ENCODE results near the gene ATP8A2. TPM values are rescaled to one million over a fixed set of nuclear protein-coding genes. Genes with fewer than 3 reads are reported as not detected.

Gene ATP8A2
- total and polyA plus RNA-seq, 2 of the 4 experiments (the other 2 are of a cell fraction), result 0.02 to 0.18 TPM

DNA sequence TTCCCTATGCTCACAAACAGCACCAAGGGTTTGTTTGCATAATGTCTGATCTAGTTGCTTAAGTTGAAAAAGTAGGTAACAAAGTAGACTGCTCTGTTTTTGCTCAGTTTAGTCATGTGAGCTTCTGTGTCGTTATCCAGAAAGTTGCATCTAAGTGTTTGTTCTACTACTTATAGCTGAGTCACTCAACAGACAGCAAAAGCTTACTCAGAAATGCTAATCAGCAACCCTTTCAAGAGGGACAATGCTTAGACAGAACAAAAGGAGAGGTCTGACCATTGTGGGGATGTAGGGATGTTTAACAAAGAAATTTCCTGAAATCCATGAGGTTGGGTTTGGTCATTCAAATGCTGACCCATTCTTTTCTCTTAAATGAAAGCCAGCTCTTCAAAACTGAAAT is 106.4 kb downstream of the ATP8A2 start:
- dilution Hi-C loops (cut with HindIII; ENCODE audit: low sequenced_read_pairs, unreplicated experiment) (no loop called here), intact Hi-C loops (cut with micrococcal nuclease) (no loop called here), in situ Hi-C loops (cut with MboI; ENCODE audit: low sequenced_read_pairs) (no loop called here)
- CTCF ChIA-PET, result no interaction called here
- Histone ChIP-seq H3K27me3 (ENCODE audit: control insufficient read depth, insufficient read depth, low read length) (no peaks in the 10 kb centered on the region), H2AK9ac (replicated peaks; ENCODE audit: low read depth, low read length, poor library complexity) (no peak overlapping the region), H2BK15ac (ENCODE audit: low read depth, low read length) (no peak overlapping the region), H3K9ac (ENCODE audit: low read depth, low read length) (no peak overlapping the region), H3K79me1 (ENCODE audit: low read depth in 1 of 2, low read length in 2 of 2) (no peaks in the 10 kb centered on the region), H4K8ac (ENCODE audit: low read depth in 2 of 2, low read length in 2 of 2) (no peak overlapping the region), H3K9me3 (ENCODE audit: control insufficient read depth, insufficient read depth, low read length) (peaks cover 2% of the 10 kb centered on the region; the same call in 1 of the 2 replicates), H4K91ac (ENCODE audit: insufficient read depth, low read depth, low read length) (no peak overlapping the region), H3K23ac (ENCODE audit: low read depth, low read length) (no peak overlapping the region), H2AFZ (replicated peaks; ENCODE audit: low read length, poor library complexity) (no peak overlapping the region), H3K27ac (ENCODE audit: insufficient read depth, low read length) (no peak overlapping the region), H3K56ac (ENCODE audit: extremely low read depth, insufficient read depth, low read length) (no peak overlapping the region), H3K4me2 (ENCODE audit: low read depth, low read length) (no peak overlapping the region), H3K4ac (ENCODE audit: low read depth, low read length) (no peak overlapping the region), H3K18ac (ENCODE audit: low read depth, low read length) (no peak overlapping the region), H3K9me1 (ENCODE audit: insufficient read depth, low read length) (no peaks in the 10 kb centered on the region), H3K36me3 (ENCODE audit: control insufficient read depth, insufficient read depth, low read length) (no peaks in the 10 kb centered on the region), H3K4me3 (ENCODE audit: insufficient read depth, low read depth, low read length) (no peak overlapping the region), H3K14ac (replicated peaks; ENCODE audit: low read depth, low read length) (no peak overlapping the region), H3K4me1 (ENCODE audit: control insufficient read depth, insufficient read depth, low read length) (no peaks in the 10 kb centered on the region), H4K20me1 (ENCODE audit: insufficient read depth, low read length) (no peaks in the 10 kb centered on the region), H2BK20ac (ENCODE audit: low read depth, low read length) (no peak overlapping the region), H2AK5ac (ENCODE audit: low read depth, low read length) (no peak overlapping the region), H4K5ac (ENCODE audit: low read depth, low read length) (no peak overlapping the region), H2BK120ac (ENCODE audit: low read depth, low read length) (no peak overlapping the region), H2BK5ac (ENCODE audit: low read depth, low read length, poor library complexity, severe bottlenecking) (no peak overlapping the region)
- WGBS, 2 experiments (ENCODE audit: extremely low coverage in 2 of 2, insufficient read length in 1 of 2), result no CpG with 5 or more reads among the region's 1 CpG
- TF ChIP-seq, protein P1, sequence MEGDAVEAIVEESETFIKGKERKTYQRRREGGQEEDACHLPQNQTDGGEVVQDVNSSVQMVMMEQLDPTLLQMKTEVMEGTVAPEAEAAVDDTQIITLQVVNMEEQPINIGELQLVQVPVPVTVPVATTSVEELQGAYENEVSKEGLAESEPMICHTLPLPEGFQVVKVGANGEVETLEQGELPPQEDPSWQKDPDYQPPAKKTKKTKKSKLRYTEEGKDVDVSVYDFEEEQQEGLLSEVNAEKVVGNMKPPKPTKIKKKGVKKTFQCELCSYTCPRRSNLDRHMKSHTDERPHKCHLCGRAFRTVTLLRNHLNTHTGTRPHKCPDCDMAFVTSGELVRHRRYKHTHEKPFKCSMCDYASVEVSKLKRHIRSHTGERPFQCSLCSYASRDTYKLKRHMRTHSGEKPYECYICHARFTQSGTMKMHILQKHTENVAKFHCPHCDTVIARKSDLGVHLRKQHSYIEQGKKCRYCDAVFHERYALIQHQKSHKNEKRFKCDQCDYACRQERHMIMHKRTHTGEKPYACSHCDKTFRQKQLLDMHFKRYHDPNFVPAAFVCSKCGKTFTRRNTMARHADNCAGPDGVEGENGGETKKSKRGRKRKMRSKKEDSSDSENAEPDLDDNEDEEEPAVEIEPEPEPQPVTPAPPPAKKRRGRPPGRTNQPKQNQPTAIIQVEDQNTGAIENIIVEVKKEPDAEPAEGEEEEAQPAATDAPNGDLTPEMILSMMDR (conservative IDR thresholded peaks at IDR 0.05; ENCODE audit: low read depth, low read length), result no peak
- TF ChIP-seq, protein P2, sequence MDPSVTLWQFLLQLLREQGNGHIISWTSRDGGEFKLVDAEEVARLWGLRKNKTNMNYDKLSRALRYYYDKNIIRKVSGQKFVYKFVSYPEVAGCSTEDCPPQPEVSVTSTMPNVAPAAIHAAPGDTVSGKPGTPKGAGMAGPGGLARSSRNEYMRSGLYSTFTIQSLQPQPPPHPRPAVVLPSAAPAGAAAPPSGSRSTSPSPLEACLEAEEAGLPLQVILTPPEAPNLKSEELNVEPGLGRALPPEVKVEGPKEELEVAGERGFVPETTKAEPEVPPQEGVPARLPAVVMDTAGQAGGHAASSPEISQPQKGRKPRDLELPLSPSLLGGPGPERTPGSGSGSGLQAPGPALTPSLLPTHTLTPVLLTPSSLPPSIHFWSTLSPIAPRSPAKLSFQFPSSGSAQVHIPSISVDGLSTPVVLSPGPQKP (IDR thresholded peaks at IDR 0.05; ENCODE audit: borderline replicate concordance, low read depth, low read length), result no peak
- TF ChIP-seq CEBPB (IDR thresholded peaks at IDR 0.05; ENCODE audit: low read depth, low read length) (no peak), RAD21 (IDR thresholded peaks at IDR 0.05; ENCODE audit: low read length) (no peak), MAZ (IDR thresholded peaks at IDR 0.05; ENCODE audit: borderline replicate concordance, low read depth, low read length) (no peak), POLR2A (IDR thresholded peaks at IDR 0.05; ENCODE audit: low read depth, low read length) (no peak), MAFK (IDR thresholded peaks at IDR 0.05; ENCODE audit: low read depth, low read length) (no peak), RCOR1 (IDR thresholded peaks at IDR 0.05; ENCODE audit: insufficient replicate concordance, low read length) (no peak), FOS (IDR thresholded peaks at IDR 0.05; ENCODE audit: low read depth, low read length) (no peak), CHD1 (IDR thresholded peaks at IDR 0.05; ENCODE audit: low read depth, low read length) (no peak), MXI1 (IDR thresholded peaks at IDR 0.05; ENCODE audit: borderline replicate concordance, low read depth, low read length) (no peak), NFE2L2 (IDR thresholded peaks at IDR 0.05; ENCODE audit: low read depth, low read length) (no peak), BHLHE40 (IDR thresholded peaks at IDR 0.05; ENCODE audit: low read depth, low read length) (no peak), RFX5 (IDR thresholded peaks at IDR 0.05; ENCODE audit: low read depth, low read length) (no peak)
- TF ChIP-seq, protein P3, sequence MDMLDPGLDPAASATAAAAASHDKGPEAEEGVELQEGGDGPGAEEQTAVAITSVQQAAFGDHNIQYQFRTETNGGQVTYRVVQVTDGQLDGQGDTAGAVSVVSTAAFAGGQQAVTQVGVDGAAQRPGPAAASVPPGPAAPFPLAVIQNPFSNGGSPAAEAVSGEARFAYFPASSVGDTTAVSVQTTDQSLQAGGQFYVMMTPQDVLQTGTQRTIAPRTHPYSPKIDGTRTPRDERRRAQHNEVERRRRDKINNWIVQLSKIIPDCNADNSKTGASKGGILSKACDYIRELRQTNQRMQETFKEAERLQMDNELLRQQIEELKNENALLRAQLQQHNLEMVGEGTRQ (IDR thresholded peaks at IDR 0.05; ENCODE audit: low read depth, low read length), result no peak
- POLR2A ChIA-PET (ENCODE audit: unreplicated experiment), result no interaction called here
- ATAC-seq (ENCODE audit: low read depth) (no peak), DNase-seq (no peak)
- BruUV-seq (replicated peaks), result no TSS peak
